Neuronal stem cell (in vitro differentiated cells): ENCODE data around the gene CCDC121.

Experiments
- DNase-seq: peaks from one replicate; pipeline ENCODE4 v3.0.0-alpha.2; 2013; ENCODE audit warnings: low spot score
- H2AFZ ChIP-seq: one replicate; pipeline ENCODE4 v1.6.1; 2013; ENCODE audit warnings: mild to moderate bottlenecking, low read length, inconsistent platforms
- H2AK5ac ChIP-seq: 2 replicates; pipeline ENCODE4 v1.6.1; 2013; ENCODE audit warnings: low read depth, mild to moderate bottlenecking, inconsistent platforms, low read length, moderate library complexity, mixed read lengths
- H2BK120ac ChIP-seq: 2 replicates; pipeline ENCODE4 v1.6.1; 2013; ENCODE audit warnings: low read depth, mild to moderate bottlenecking, inconsistent platforms, low read length, moderate library complexity, mixed read lengths
- H2BK12ac ChIP-seq: one replicate; pipeline ENCODE4 v1.6.1; 2013; ENCODE audit warnings: low read length, inconsistent platforms
- H2BK15ac ChIP-seq: 2 replicates; pipeline ENCODE4 v1.6.1; 2013; ENCODE audit warnings: mild to moderate bottlenecking, low read length, inconsistent platforms, mixed read lengths
- H2BK5ac ChIP-seq: one replicate; pipeline ENCODE4 v1.6.1; 2013; ENCODE audit warnings: inconsistent platforms, mild to moderate bottlenecking, low read length, moderate library complexity
- H3K14ac ChIP-seq: one replicate; pipeline ENCODE4 v1.6.1; 2013; ENCODE audit warnings: low read length, inconsistent platforms
- H3K18ac ChIP-seq: 2 replicates; pipeline ENCODE4 v1.6.1; 2013; ENCODE audit warnings: low read length, inconsistent platforms
- H3K23ac ChIP-seq: 2 replicates; pipeline ENCODE4 v1.6.1; 2013; ENCODE audit warnings: low read depth, mild to moderate bottlenecking, mixed read lengths, low read length, inconsistent platforms; ENCODE audit not compliant: poor library complexity
- H3K27ac ChIP-seq: replicated peaks from 3 replicates; pipeline ENCODE4 v1.5.1; 2013; ENCODE audit warnings: low read length, inconsistent platforms
- H3K27me3 ChIP-seq, 3 experiments: 2 replicates each; pipeline ENCODE4 v1.6.1; 2013; ENCODE audit warnings: low read length in 3 of 3, mild to moderate bottlenecking in 2 of 3, inconsistent platforms in 1 of 3, low read depth in 1 of 3, mixed read lengths in 1 of 3, moderate library complexity in 1 of 3; ENCODE audit not compliant: control insufficient read depth in 3 of 3, insufficient read depth in 3 of 3
- H3K36me3 ChIP-seq, 2 donors: replicated peaks in 1 of 2; 2 replicates each; pipeline ENCODE4 v1.6.1; 2013; ENCODE audit warnings: low read length in 2 of 2; ENCODE audit not compliant: control insufficient read depth in 2 of 2, insufficient read depth in 2 of 2
- H3K4ac ChIP-seq: 2 replicates; pipeline ENCODE4 v1.6.1; 2013; ENCODE audit warnings: inconsistent platforms, mild to moderate bottlenecking, low read length, moderate library complexity
- H3K4me1 ChIP-seq, 2 donors: 1 replicate in 1 of 2; 2 replicates in 1 of 2; pipeline ENCODE4 v1.6.1; 2013; ENCODE audit warnings: low read length in 2 of 2, low read depth in 1 of 2; ENCODE audit not compliant: control insufficient read depth in 2 of 2, insufficient read depth in 1 of 2
- H3K4me2 ChIP-seq: one replicate; pipeline ENCODE4 v1.6.1; 2013; ENCODE audit warnings: mild to moderate bottlenecking, low read length, inconsistent platforms; ENCODE audit not compliant: insufficient read depth, poor library complexity, severe bottlenecking
- H3K4me3 ChIP-seq, 2 donors: 2 replicates each; pipeline ENCODE4 v1.5.1; 2013; ENCODE audit warnings: low read length in 2 of 2, mild to moderate bottlenecking in 2 of 2, inconsistent platforms in 1 of 2, moderate library complexity in 1 of 2
- H3K79me1 ChIP-seq: one replicate; pipeline ENCODE4 v1.6.1; 2013; ENCODE audit warnings: low read depth, mild to moderate bottlenecking, inconsistent platforms, low read length, moderate library complexity
- H3K9ac ChIP-seq: one replicate; pipeline ENCODE4 v1.6.1; 2013; ENCODE audit warnings: mild to moderate bottlenecking, low read depth, low read length, inconsistent platforms; ENCODE audit not compliant: poor library complexity
- H3K9me3 ChIP-seq, 2 donors: replicated peaks in 1 of 2; 2 replicates each; pipeline versions ENCODE3 to v1.6.1; 2013; ENCODE audit warnings: low read length in 2 of 2, mild to moderate bottlenecking in 2 of 2, inconsistent platforms in 1 of 2, low read depth in 1 of 2, mixed read lengths in 1 of 2, moderate library complexity in 1 of 2; ENCODE audit not compliant: control insufficient read depth in 2 of 2, insufficient read depth in 1 of 2
- H4K8ac ChIP-seq: one replicate; pipeline ENCODE4 v1.6.1; 2013; ENCODE audit warnings: low read depth, mild to moderate bottlenecking, inconsistent platforms, low read length, moderate library complexity
- H4K91ac ChIP-seq: one replicate; pipeline ENCODE4 v1.6.1; 2013; ENCODE audit warnings: low read length, low read depth, mild to moderate bottlenecking, inconsistent platforms; ENCODE audit not compliant: poor library complexity
- WGBS, 2 donors: extraction: QIAGEN DNeasy Blood & Tissue Kit; methylation state at CpG; one replicate each; pipeline ENCODE4 v1.1.7; 2013; ENCODE audit warnings: missing lambda C conversion rate in 2 of 2, mixed read lengths in 1 of 2; ENCODE audit not compliant: insufficient read length in 2 of 2, insufficient replicate concordance in 1 of 2; ENCODE audit errors: extremely low coverage in 2 of 2; 5-methylcytosine and 5-hydroxymethylcytosine counted together

CCDC121 gene

DNA sequence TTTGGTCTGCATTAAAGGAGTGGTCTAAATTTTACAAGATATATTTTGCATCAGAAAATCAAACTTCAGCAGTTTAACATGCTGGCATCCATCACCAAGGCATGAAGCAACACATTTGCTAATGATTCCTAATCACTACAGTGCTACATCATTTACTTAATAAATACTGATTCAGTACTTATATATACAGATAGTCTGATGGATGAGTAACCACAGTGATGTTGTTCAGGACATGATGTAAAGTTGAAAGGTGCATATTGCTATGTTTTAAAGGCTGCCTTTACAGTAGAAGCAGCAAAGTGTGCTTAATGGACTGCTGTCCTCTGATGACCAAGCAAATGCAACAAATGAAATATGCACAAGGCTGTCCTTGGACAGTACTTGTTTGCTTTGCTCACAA is 23.5 kb upstream of the CCDC121 start:
- Histone ChIP-seq H2AK5ac (no peak overlapping the region), H3K79me1 (no peaks in the 10 kb centered on the region), H3K23ac (no peak overlapping the region), H3K27ac (no peak overlapping the region), H3K4me2 (no peak overlapping the region), H3K4ac (no peak overlapping the region), H4K91ac (no peak overlapping the region), H3K18ac (no peak overlapping the region), H2AFZ (no peak overlapping the region), H3K9me3 (no peaks in the 10 kb centered on the region), H3K14ac (no peak overlapping the region), H3K36me3 (peaks cover 32 to 99% of the 10 kb centered on the region in 2 donors), H2BK120ac (no peak overlapping the region), H2BK15ac (no peak overlapping the region), H3K4me3 (no peak overlapping the region), H2BK5ac (no peak overlapping the region), H3K27me3 (no peaks in the 10 kb centered on the region), H2BK12ac (no peak overlapping the region), H3K4me1 (no peaks in the 10 kb centered on the region), H4K8ac (no peak overlapping the region), H3K9ac (no peak overlapping the region)
- no peak for DNase-seq

DNA sequence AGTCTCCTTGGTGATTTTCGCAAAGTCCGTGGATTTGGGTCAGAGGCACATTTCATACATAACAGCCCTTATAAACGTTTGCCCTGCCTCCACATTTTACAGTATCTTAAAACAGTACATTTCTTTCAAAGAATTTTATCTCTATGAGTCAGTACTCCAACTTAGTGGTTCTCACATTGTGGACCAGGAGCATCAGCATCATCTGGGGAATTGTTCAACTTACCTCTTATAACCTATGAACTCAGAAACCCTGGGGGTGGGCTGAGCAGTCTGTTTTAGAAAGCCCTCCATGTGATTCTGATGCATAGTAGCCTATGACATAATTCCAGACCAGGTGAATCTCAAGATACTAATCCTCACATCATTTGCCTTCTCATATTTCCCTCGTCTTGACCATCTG is 22.2 kb upstream of the CCDC121 start:
- WGBS, 2 donors, result no CpG with 5 or more reads among the region's 4 CpGs
- no peak overlapping the region for H3K27ac ChIP-seq
- no peak overlapping the region for H3K4ac ChIP-seq
- no peak overlapping the region for H2AFZ ChIP-seq
- no peak for DNase-seq
- H4K91ac ChIP-seq, result no peak overlapping the region
- no peaks in the 10 kb centered on the region for H3K79me1 ChIP-seq
- H2BK15ac ChIP-seq, result no peak overlapping the region
- H3K18ac ChIP-seq, result no peak overlapping the region
- H3K4me1 ChIP-seq, result no peaks in the 10 kb centered on the region
- H2AK5ac ChIP-seq, result no peak overlapping the region
- H2BK12ac ChIP-seq, result no peak overlapping the region
- no peak overlapping the region for H4K8ac ChIP-seq
- H3K14ac ChIP-seq, result no peak overlapping the region
- no peaks in the 10 kb centered on the region for H3K9me3 ChIP-seq
- no peak overlapping the region for H3K9ac ChIP-seq
- H3K23ac ChIP-seq, result no peak overlapping the region
- peaks cover 33 to 98% of the 10 kb centered on the region in 2 donors for H3K36me3 ChIP-seq
- H3K4me3 ChIP-seq, result no peak overlapping the region
- H3K4me2 ChIP-seq, result no peak overlapping the region
- H2BK5ac ChIP-seq, result no peak overlapping the region
- no peak overlapping the region for H2BK120ac ChIP-seq
- H3K27me3 ChIP-seq, result no peaks in the 10 kb centered on the region

DNA sequence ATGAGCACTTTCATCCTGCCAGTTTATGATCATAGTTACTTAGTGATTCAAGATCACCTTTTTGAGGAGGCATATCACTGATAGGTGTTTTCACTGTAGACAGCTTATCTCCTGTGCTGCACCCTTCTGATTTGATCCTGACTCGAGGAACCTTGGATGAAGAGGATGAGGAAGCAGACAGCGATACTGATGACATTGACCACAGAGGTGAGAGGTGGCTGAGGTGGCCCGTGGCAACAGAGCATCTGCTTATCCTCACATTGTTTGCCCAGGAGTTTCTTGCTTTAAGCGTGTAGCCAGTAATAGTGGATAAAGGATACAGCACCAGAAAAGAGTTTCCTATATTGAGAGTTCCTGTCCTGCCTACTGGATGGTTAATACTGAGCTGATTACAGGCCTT is 18.9 kb upstream of the CCDC121 start:
- Histone ChIP-seq H3K4me3 (no peak overlapping the region), H3K36me3 (peaks cover 21 to 91% of the 10 kb centered on the region in 2 donors)
- no CpG with 5 or more reads among the region's 4 CpGs for WGBS, 2 donors

DNA sequence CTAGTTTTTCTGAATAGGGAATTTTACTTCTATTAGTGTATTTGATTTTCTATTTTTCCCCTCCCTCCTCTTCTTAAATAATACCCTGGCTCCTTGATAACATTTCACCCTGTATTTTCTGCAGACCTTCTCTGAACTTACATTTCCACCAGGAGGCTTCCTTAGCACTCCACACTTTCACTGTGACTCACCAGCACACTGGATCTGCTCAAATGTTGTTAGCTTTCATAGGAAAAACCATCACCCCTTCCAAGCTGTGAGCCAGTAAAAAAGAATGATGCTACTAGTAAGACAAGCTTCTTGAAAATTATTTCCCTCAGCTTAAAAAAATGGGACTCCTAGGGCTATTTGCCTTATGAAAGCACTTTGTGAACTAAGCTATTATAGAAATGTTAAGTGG is 18.5 kb upstream of the CCDC121 start:
- H3K79me1 ChIP-seq, result no peaks in the 10 kb centered on the region
- no peak overlapping the region for H3K4me3 ChIP-seq
- H3K4me1 ChIP-seq, result no peaks in the 10 kb centered on the region

More for the DNA sequence above, 18.9 kb upstream of the CCDC121 start:
- Histone ChIP-seq H3K9me3 (no peaks in the 10 kb centered on the region), H3K14ac (no peak overlapping the region), H4K8ac (no peak overlapping the region), H2AK5ac (no peak overlapping the region), H2BK15ac (no peak overlapping the region), H3K4me1 (no peaks in the 10 kb centered on the region), H3K9ac (no peak overlapping the region), H3K27me3 (no peaks in the 10 kb centered on the region), H3K4me2 (no peak overlapping the region), H3K18ac (no peak overlapping the region), H4K91ac (no peak overlapping the region), H3K23ac (no peak overlapping the region), H2BK5ac (no peak overlapping the region), H2BK120ac (no peak overlapping the region), H3K4ac (no peak overlapping the region), H2AFZ (no peak overlapping the region), H3K79me1 (no peaks in the 10 kb centered on the region), H2BK12ac (no peak overlapping the region), H3K27ac (no peak overlapping the region)
- DNase-seq, result no peak

More for the DNA sequence above, 18.5 kb upstream of the CCDC121 start:
- Histone ChIP-seq H3K18ac (no peak overlapping the region), H2AFZ (no peak overlapping the region), H3K36me3 (peaks cover 19 to 91% of the 10 kb centered on the region in 2 donors), H3K9ac (no peak overlapping the region), H4K91ac (no peak overlapping the region), H2BK12ac (no peak overlapping the region), H2BK120ac (no peak overlapping the region), H4K8ac (no peak overlapping the region), H3K9me3 (no peaks in the 10 kb centered on the region), H3K23ac (no peak overlapping the region), H2BK5ac (no peak overlapping the region), H3K4me2 (no peak overlapping the region), H3K27me3 (no peaks in the 10 kb centered on the region), H2BK15ac (no peak overlapping the region), H2AK5ac (no peak overlapping the region), H3K14ac (no peak overlapping the region), H3K27ac (no peak overlapping the region), H3K4ac (no peak overlapping the region)
- no peak for DNase-seq
